ENCODE results near the gene RSPO4. TPM values are rescaled to one million over a fixed set of nuclear protein-coding genes. Genes with fewer than 3 reads are reported as not detected.

RSPO4 gene
- total and polyA plus RNA-seq, 9 donors: 0.04 to 0.53 (median 0.31) TPM; not detected in 4

DNA sequence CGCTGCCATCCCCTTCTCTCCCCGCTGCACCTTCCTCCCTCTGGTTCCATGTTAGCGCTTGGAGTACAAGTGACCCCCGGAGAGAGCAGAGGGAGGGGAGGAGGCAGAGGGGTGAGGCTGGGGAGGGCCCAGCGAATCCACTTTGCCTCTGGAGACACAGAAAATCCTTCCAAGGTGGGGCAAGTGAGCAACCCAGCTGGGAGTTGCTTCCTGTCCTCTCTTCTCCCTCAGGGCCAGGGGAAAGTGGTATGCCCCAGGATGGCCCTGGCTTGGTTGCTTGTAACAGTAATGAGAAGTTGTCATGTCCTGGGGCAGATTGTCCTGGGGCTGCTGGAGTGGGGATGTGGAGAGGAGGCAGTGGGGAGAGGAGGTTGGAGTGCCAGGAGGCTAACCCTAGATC lies 85.3 kb downstream of the RSPO4 start:
- Histone ChIP-seq H3K27ac (no peak overlapping the region), H3K9me3 (no peaks in the 10 kb centered on the region), H3K36me3 (no peaks in the 10 kb centered on the region), H3K4me1 (ENCODE audit: insufficient read depth) (peaks cover 19% of the 10 kb centered on the region), H3K4me3 (no peak overlapping the region), H3K27me3 (no peaks in the 10 kb centered on the region)
- WGBS, 3 donors: 53 to 64% (median 55%) methylated on average over 5 of the region's 5 CpGs
- TF ChIP-seq EP300 (IDR thresholded peaks at IDR 0.05) (no peak), POLR2A (IDR thresholded peaks at IDR 0.05) (no peak)
- TF ChIP-seq, protein P1, sequence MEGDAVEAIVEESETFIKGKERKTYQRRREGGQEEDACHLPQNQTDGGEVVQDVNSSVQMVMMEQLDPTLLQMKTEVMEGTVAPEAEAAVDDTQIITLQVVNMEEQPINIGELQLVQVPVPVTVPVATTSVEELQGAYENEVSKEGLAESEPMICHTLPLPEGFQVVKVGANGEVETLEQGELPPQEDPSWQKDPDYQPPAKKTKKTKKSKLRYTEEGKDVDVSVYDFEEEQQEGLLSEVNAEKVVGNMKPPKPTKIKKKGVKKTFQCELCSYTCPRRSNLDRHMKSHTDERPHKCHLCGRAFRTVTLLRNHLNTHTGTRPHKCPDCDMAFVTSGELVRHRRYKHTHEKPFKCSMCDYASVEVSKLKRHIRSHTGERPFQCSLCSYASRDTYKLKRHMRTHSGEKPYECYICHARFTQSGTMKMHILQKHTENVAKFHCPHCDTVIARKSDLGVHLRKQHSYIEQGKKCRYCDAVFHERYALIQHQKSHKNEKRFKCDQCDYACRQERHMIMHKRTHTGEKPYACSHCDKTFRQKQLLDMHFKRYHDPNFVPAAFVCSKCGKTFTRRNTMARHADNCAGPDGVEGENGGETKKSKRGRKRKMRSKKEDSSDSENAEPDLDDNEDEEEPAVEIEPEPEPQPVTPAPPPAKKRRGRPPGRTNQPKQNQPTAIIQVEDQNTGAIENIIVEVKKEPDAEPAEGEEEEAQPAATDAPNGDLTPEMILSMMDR (IDR thresholded peaks at IDR 0.05): no peak
- no peak for DNase-seq
- intact Hi-C loops (cut with DNase I): no loop called here

DNA sequence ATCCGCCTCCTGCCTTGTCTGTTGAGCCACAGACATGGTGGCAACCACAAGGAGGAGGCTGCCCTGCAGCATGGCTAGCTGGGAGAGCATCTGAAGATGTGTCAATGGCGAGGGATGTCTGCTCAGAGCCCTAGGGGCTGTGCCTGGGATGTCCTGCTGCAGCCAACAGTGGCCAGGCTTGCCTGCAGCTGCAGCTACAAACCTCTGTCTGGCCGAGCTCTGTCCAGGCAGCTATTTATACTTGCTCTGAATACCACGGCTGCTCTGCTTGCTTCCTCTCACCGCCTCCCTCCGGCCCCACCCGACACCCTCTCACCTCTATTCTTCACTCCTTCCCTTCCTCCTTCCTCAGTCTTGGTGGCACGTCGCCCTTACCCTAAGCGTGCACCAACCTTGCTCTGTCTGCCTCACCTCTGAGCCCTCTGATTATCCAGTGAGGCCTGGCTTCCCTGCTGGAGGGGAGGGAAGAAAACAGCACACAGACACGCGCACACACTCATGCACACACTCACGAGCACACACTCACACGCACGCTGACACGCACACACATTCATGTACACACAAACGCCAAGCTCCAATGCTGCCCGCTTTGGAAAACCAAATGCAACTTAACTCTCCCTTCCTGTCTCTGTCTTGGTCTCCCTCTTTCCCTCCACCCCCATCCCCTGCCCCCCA lies 85.8 kb downstream of the RSPO4 start, which contains the start of gene ANGPT4:
Gene ANGPT4, minus strand, starts transcription at position 210 of the 675 bp plus-strand sequence. Its CDS starts 120 bp downstream, at position 90.
- H3K4me1 ChIP-seq (ENCODE audit: insufficient read depth): peaks cover 24% of the 10 kb centered on the region
- TF ChIP-seq POLR2A (IDR thresholded peaks at IDR 0.05) (no peak), EP300 (IDR thresholded peaks at IDR 0.05) (no peak)
- TF ChIP-seq, protein P1 (IDR thresholded peaks at IDR 0.05): no peak
- intact Hi-C loops (cut with DNase I): no loop called here
- 21 to 33% (median 25%) methylated on average over 18 of the region's 18 CpGs for WGBS, 3 donors
- peak in 3 of 5 donors; percentile 32 to 61 (median 37) for DNase-seq
- no peaks in the 10 kb centered on the region for H3K36me3 ChIP-seq
- no peak within 1 kb of the TSS for H3K4me3 ChIP-seq
- H3K27ac ChIP-seq: no peak within 1 kb of the TSS
- no peaks in the 10 kb centered on the region for H3K9me3 ChIP-seq
- no peaks in the 10 kb centered on the region for H3K27me3 ChIP-seq

DNA sequence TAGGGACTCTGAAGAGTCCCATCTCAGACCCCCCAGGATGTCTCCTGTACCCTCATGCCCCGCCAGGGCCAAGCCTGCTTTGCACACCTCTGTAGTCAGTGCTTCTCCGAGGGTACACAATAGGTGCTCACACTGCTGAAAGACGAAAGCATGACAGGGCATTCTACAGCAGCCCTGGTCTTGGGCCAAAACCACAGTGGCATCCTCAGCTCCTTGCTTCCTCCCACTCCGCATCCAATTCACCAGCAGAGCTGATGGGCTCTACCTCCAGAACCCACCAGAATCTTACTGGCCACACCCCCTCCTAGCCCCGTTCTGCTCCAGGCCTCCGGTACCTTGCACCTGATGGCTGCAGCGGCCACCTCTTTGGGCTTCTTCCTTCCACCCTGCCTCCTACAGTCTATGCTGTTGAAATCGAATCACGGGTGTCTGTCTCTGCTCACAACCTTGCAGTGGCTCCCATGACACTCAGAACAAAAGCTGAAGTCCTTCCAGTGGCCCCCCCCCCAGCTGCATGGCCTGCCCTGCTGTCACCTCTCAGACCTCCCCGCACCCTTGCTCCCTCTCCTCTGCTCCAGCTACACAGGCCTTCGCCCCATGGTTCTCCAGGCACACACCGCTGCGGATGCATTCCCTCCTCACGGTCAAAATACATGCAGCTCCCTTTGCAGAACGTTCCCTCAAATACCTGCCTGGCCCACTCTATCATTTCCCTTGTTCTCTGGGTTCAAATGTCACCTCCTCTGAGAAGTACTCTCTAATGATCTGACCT lies 87.2 kb downstream of the RSPO4 start:
- Histone ChIP-seq H3K4me1 (ENCODE audit: insufficient read depth) (peaks cover 36% of the 10 kb centered on the region), H3K9me3 (no peaks in the 10 kb centered on the region), H3K27me3 (no peaks in the 10 kb centered on the region), H3K36me3 (no peaks in the 10 kb centered on the region), H3K4me3 (no peak overlapping the region), H3K27ac (no peak overlapping the region)
- intact Hi-C loops (cut with DNase I): no loop called here
- DNase-seq: no peak
- WGBS, 3 donors: 79 to 83% (median 80%) methylated on average over 15 of the region's 15 CpGs
- TF ChIP-seq POLR2A (IDR thresholded peaks at IDR 0.05) (no peak), EP300 (IDR thresholded peaks at IDR 0.05) (no peak)
- TF ChIP-seq, protein P1 (IDR thresholded peaks at IDR 0.05): no peak

DNA sequence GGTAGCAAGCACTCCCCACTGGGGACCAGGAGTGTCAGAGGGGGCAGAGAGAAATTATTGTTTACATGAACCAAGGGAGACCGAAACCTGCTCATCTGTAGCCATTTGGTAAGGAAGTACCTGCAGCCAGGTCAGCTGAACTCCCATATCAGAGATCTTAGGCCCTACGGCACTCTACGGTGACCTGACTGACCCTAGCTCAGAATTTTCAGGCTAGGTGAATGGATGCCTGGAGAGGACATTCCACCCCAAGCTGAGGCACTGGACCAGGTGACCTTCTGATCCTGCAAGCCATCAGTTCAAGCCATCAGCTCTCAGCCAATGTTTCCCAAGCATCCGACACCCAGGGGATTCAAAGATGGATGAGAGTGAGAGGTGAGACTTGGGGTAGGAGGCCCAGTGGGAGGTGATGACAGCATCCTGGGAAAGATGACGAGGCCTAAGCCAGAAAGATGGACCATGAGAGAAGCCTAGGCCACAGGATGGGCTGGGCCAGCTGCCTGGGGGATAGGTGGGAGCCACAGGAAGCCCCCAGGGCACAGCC lies 88.7 kb downstream of the RSPO4 start:
- intact Hi-C loops (cut with DNase I): no loop called here
- H3K9me3 ChIP-seq: no peaks in the 10 kb centered on the region
- H3K4me3 ChIP-seq: no peak overlapping the region
- no peak for DNase-seq
- no peak overlapping the region for H3K27ac ChIP-seq
- WGBS, 3 donors: 93 to 96% (median 94%) methylated on average over 5 of the region's 5 CpGs
- H3K36me3 ChIP-seq: no peaks in the 10 kb centered on the region
- H3K27me3 ChIP-seq: no peaks in the 10 kb centered on the region
- TF ChIP-seq EP300 (IDR thresholded peaks at IDR 0.05): no peak
- TF ChIP-seq, protein P1 (IDR thresholded peaks at IDR 0.05): no peak
- no peak for TF ChIP-seq POLR2A (IDR thresholded peaks at IDR 0.05)
- peaks cover 40% of the 10 kb centered on the region for H3K4me1 ChIP-seq (ENCODE audit: insufficient read depth)
